Right renal cortex interstitium (tissue), 3 donors: ENCODE measurements around the gene NFYA. TPM values are rescaled to one million over a fixed set of nuclear protein-coding genes. Genes with fewer than 3 reads are reported as not detected.

Experiments
- DNase-seq, 3 donors: peaks; one replicate each; pipeline ENCODE4 v3.0.0-alpha.2; 2013; ENCODE audit warnings: low read depth in 3 of 3, low spot score in 2 of 3
- polyA plus RNA-seq, 3 donors: library from polyadenylated mRNA; unstranded; fragments of 120-200 nt; gene quantifications; one replicate each; pipeline ENCODE4 v1.2.1, GENCODE V29; 2013; ENCODE audit not compliant: insufficient read length in 3 of 3

Gene NFYA
- polyA plus RNA-seq, 3 donors, result 52.5 to 55.6 (median 53.6) TPM

GRCh38 chr6:41045664-41046063 lies 27.1 kb upstream of the NFYA start:
- no peak for DNase-seq

DNA sequence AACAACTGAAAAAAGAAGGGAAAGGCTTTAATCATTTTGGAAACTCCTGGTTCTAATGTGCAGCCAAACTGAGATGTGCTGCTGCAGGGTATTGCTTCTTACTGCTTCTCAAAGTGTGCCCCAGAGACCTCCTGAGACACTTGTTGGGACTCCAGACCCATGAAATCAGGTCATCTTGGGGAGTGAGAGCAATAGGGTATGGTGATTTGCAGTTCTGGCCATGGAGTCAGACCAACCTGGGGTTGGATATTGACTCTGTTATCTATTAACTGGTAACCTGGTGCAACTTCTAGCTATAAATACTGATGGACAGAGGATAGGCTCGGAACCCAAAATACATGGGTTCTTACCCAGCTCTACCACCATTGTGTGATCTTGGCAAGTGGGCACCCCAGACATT lies 26.7 kb upstream of the NFYA start:
- no peak for DNase-seq

- DNase-seq, result no peak
Observed at GRCh38 chr6:41047306-41047705, 25.5 kb upstream of the NFYA start.

DNA sequence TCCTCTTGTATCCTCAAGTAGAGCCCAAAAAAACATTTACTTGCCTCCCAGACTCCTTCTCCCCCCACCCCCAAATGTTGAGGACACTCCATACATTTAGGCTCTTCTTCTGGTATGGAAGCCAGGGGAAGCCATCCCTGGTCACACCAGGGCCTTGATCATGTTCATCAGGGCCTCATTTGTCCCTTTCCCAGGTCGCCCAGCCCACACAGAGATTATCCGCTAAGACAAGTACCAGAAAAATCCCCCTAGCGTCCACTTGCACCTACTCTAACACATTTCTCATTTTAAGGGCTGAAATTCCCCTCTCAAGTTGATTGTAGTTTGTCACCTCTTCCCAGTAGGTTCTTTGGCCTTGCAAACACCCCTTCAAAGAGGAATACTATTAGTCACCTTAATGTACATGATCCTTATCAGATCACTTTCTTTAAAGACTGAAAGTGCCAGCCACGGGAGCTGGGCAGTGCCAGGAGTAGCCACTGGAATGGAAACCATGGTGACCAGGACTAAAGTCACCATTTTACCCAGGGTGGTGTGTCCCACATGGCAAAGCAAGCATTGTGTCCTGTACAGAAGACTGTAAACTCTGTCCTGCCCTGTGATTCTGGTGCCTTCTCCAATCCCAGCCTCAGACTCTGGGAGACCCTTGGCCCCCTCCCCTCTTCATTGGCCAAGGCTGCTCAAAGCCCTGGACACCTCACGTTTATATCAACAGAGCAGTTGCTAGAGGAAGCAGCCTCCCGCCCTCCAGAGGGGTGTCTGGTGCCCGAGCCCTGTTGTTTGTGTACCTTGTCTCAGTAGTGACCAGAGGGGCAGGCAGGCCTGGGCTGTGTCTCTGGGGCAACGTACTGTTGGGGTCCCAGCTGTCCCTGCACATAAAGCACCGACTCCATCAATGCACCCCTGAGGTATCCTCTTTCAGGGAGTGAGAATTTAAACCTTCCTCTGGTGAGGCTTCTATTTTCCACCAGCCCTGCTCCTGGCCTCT lies 24.7 kb upstream of the NFYA start:
- DNase-seq, result no peak

DNA sequence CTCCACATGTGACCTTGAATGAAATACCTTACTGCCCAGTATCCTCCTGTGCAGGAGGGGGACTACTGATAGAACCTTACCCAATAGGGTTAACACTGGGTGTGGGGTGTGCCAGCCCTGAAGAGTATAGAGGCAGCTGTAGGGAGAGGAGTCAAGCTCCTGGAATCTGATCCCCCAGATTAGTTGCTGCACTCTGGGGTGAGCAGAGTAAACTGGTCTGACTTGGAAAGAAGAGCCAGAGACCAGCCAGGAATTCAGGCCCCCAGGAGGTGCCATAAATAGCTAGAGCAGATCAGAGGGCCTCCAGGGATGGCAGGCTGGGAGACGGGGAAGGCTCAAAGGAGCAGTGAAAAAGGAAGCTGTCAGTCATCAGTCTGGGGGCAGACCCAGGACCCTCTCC lies 23.3 kb upstream of the NFYA start:
- DNase-seq, result no peak

DNA sequence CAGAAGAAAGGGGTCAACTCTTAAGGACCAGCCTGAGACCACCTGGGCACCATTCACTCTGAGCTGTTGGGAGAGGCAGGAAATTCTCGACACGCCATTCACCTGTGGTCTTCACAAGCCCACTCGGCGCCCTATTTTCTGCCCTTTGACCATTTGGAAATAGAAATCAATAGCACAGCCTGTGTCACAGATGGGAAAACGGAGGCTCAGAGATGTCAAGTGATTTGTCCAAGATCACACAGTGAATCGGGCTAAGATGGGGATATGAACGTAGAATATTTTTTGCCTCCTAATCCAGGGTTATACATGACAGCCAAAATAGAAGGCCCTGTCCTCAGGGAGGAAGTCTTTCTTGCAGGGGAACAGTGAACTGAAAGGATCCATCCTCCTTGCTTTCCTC lies 22.8 kb upstream of the NFYA start:
- DNase-seq, result no peak

DNA sequence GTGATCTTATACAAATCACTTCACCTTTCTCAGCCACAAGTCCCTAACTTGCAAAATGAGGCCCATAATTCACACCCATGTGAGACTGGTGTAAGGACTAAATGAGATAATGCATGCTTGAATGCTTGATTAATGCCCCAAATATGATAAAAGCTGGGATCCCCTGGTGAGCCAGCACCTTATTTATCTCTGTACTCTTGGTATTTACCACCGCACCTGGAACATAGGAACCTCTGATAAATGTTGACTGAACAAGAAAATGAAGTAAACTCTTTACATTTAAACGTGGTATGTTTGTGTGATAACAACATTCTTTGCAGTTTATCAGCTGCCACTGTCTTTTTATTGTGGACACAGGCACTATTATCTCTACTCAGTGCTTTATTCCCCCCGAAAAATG lies 22.2 kb upstream of the NFYA start:
- DNase-seq, result no peak

DNA sequence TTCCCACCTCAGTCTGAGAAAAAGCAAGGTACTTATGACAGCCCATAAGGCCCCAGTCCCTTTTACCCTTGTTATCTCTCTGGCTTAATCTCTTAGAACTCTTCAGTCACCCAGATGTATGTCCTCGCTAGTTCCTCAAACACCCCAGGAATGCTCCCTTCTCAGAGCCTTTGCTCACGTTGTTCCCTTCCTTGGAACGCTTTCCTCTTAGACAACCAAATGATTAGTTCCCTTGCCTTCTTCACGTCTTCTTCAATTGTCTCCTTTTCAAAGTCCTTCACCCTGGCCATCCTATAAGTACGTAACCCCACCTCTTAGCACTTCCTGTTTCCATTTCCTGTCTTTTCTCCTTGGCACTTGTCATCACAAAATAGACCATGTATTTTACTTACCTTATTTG lies 20.9 kb upstream of the NFYA start:
- DNase-seq, result no peak

- DNase-seq, result no peak
Observed at GRCh38 chr6:41053041-41053440, 19.7 kb upstream of the NFYA start, which contains the start of gene APOBEC2. Gene APOBEC2 (plus strand): TSS chr6:41053202. CDS start chr6:41053348, 146 bp downstream.

GRCh38 chr6:41054511-41054910 lies 18.3 kb upstream of the NFYA start:
- no peak for DNase-seq

DNA sequence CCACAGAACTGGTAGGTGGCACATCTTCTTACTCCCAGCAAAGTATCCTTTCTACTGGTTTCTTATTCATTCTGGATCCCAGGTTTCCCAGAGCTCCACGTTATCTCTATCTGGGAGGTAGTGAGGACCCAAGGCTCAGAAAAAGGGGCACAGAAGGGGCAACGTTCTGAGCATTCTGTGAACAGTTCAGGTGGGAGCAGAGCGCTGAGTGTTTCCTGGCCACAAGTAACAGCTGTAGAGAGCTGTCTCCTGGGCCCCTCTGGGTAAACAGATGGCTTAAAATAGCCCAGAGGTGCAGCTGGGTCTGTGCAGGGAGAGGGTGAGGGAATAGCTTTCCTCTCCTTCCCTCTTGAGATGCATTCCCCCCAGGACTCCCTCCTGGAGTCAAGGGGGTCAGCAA lies 17.6 kb upstream of the NFYA start:
- DNase-seq, result no peak

DNA sequence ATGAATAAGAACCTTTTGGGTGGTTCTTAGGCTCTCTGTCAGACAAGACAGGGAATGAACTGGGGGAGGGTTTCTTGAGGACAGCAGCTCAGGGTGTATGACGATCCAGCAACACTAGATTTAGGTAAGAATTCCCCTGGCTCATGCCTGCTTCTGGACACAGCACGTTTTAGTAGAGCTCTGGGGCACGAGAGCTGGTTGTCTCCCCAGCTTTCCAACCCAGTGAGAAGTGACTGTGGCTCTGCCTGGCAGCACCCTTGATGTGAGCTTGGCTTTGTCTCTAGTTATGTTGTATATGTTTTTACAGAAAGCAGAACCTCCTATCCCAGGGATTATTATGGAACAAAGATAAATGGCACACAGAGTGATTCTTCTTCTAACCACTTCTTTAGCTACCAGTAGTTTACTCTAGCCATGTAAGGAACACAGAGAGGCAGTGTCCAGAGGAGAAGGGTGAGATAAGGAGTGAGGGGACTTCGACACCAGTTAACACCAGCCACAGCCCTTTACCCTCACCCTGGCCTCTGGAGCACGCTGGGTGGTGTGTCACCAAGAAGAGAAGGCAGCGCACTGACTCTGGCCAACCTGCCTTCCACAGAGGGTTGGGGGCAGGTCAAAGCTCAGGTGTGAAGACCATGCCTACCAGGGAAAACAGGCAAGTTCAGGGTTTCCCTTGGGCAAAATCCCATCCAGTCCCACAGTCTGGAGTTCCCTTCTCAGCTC lies 15.8 kb upstream of the NFYA start:
- no peak for DNase-seq

- no peak for DNase-seq
Observed at GRCh38 chr6:41058783-41059181, 14.0 kb upstream of the NFYA start.

DNA sequence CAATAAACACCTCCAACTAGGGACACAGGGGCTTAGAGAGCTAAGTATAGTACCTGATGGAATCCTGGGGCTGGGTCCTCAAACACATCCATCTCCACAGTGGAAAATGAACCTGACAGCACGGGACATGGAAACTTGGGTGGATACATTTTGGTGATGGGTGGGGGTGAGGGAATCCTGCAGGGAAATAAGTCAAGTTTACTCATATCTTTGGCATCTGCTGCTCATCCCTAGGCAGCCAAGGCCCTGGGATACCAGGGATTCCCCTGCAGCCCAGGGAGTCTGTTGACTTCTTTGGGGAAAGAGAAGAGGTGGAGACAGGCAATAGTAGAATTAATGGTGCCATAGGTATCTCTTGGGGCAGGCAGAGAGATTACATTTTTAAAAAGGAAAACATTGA lies 13.2 kb upstream of the NFYA start:
- no peak for DNase-seq

- no peak for DNase-seq
Observed at GRCh38 chr6:41061196-41061726, 11.5 kb upstream of the NFYA start.

- no peak for DNase-seq
Observed at GRCh38 chr6:41062056-41062455, 10.7 kb upstream of the NFYA start.

GRCh38 chr6:41063884-41064285 lies 8.9 kb upstream of the NFYA start:
- no peak for DNase-seq

DNA sequence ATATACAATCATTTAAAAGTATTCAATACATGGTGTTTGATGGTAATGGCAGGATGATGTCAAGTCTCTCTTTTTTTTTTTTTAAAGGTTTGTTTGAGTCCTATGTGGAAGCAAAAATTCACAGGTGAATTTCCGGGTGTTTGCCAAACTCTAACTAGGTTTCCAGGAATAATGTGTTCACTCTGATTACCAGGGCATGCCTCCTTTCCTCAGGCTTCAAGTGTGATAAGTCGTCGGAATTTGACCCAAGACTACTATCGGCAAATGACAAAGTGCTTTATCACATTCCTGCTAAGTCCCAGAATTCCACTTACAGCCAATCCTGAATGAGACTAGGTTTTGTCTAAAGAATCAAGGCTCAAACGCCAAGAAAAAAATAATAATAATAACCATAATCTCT lies 7.9 kb upstream of the NFYA start:
- DNase-seq, result no peak

- no peak for DNase-seq
Observed at GRCh38 chr6:41065550-41066026, 7.2 kb upstream of the NFYA start.

DNA sequence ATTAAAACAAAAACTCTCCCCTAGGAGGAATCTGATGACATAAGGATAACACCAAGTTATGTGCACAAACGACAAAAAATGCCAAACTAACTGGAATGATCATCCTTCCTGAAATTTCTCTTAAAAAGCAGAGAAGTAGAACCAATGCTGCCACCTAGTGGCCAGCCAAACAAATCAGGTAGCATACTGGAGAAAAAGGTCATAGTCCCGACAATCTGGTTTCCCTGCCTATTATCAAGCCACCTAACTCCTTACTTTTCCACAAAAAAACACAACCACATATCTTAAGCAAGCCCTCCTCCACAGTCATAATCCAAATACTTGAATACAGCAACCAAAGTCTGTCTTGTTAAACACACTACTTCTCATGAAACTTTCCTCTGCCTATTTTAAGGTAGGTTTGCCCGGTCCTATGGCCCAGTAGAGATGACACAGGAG lies 5.9 kb upstream of the NFYA start:
- peak; percentile 64 to 67 (median 67) for DNase-seq

- no peak for DNase-seq
Observed at GRCh38 chr6:41071501-41071922, 1.3 kb upstream of the NFYA start.
